GM23338 (cell line): ENCODE results near the gene GREB1L. TPM values are rescaled to one million over a fixed set of nuclear protein-coding genes. Genes with fewer than 3 reads are reported as not detected.

Experiments
- ATAC-seq: fragments of 200-7000 bp; cut with Tn5 transposase; 3 replicates; pipeline ENCODE4 v1.9.1; 2020
- DNase-seq: peaks from one replicate; pipeline ENCODE4 v3.0.0-alpha.2; 2015; ENCODE audit warnings: low spot score
- H2AFZ ChIP-seq: fragments of 200-600 bp; sonication (generic); 2 replicates; pipeline ENCODE4 v1.8.0; 2016; ENCODE audit warnings: antibody characterized with exemption, mild to moderate bottlenecking, moderate library complexity
- H3F3A ChIP-seq: fragments of 200-600 bp; sonication (generic); replicated peaks from 2 replicates; pipeline ENCODE4 v1.8.0; 2017; ENCODE audit warnings: antibody characterized with exemption, mixed run types, low read depth
- H3K27ac ChIP-seq: fragments of 200-600 bp; sonication (generic); 2 replicates; pipeline ENCODE4 v1.6.1; 2016; ENCODE audit warnings: low read depth
- H3K27me3 ChIP-seq: fragments of 200-600 bp; sonication (generic); 2 replicates; pipeline ENCODE4 v1.8.0; 2016; ENCODE audit warnings: mild to moderate bottlenecking, mixed run types, moderate library complexity; ENCODE audit not compliant: insufficient read depth
- H3K36me3 ChIP-seq: fragments of 200-600 bp; sonication (generic); 2 replicates; pipeline ENCODE4 v1.8.0; 2016; ENCODE audit warnings: mild to moderate bottlenecking; ENCODE audit not compliant: insufficient read depth
- H3K4me1 ChIP-seq: fragments of 200-600 bp; sonication (generic); 2 replicates; pipeline ENCODE4 v1.8.0; 2016; ENCODE audit warnings: mild to moderate bottlenecking, moderate library complexity; ENCODE audit not compliant: insufficient read depth
- H3K4me2 ChIP-seq: fragments of 200-600 bp; sonication (generic); 2 replicates; pipeline ENCODE4 v1.7.1; 2017; ENCODE audit warnings: mixed run types
- H3K4me3 ChIP-seq: fragments of 200-600 bp; sonication (generic); 2 replicates; pipeline ENCODE4 v1.6.1; 2016; ENCODE audit warnings: mixed run types
- H3K79me2 ChIP-seq: fragments of 200-600 bp; sonication (generic); replicated peaks from 2 replicates; pipeline ENCODE4 v1.8.0; 2017; ENCODE audit warnings: mild to moderate bottlenecking; ENCODE audit not compliant: insufficient read depth
- H3K9me2 ChIP-seq: fragments of 200-600 bp; sonication (generic); 2 replicates; pipeline ENCODE4 v1.8.0; 2017; ENCODE audit not compliant: insufficient read depth
- H4K20me1 ChIP-seq: fragments of 200-600 bp; sonication (generic); replicated peaks from 2 replicates; pipeline ENCODE4 v1.8.0; 2017; ENCODE audit warnings: mild to moderate bottlenecking; ENCODE audit not compliant: insufficient read depth
- H3K27ac Mint-ChIP-seq: 2 replicates; pipeline ENCODE4 v1.8.0; 2020; ENCODE audit warnings: inconsistent platforms, mild to moderate bottlenecking, moderate library complexity, mixed read lengths
- H3K27me3 Mint-ChIP-seq: 3 replicates; pipeline ENCODE4 v1.8.0; 2022; ENCODE audit warnings: low read depth, mild to moderate bottlenecking, moderate library complexity, mixed read lengths, inconsistent platforms; ENCODE audit not compliant: insufficient read depth, poor library complexity
- H3K36me3 Mint-ChIP-seq: 3 replicates; pipeline ENCODE4 v1.8.0; 2021; ENCODE audit warnings: low read depth, mild to moderate bottlenecking, inconsistent platforms, moderate library complexity, mixed read lengths
- H3K4me1 Mint-ChIP-seq: 3 replicates; pipeline ENCODE4 v1.8.0; 2020; ENCODE audit warnings: mild to moderate bottlenecking, inconsistent platforms, mixed read lengths
- H3K4me3 Mint-ChIP-seq: 3 replicates; pipeline ENCODE4 v1.8.0; 2021; ENCODE audit warnings: moderate library complexity, mild to moderate bottlenecking, inconsistent platforms, mixed read lengths
- H3K9me3 Mint-ChIP-seq: 3 replicates; pipeline ENCODE4 v1.8.0; 2020; ENCODE audit warnings: moderate library complexity, mild to moderate bottlenecking, inconsistent platforms, mixed read lengths
- CREB1 ChIP-seq: fragments of 250-450 bp; sonication (Bioruptor Pico); IDR thresholded peaks from 2 replicates; pipeline ENCODE4 v1.5.0; 2020; ENCODE audit warnings: low read depth, mild to moderate bottlenecking, moderate library complexity
- CTCF ChIP-seq, 2 experiments: fragments of 200-600 bp in 1 of 2; sonication (generic) in 1 of 2; conservative IDR thresholded peaks; 2 replicates each; pipeline versions ENCODE4 v1.5.1 to v1.6.1; 2016 to 2017; ENCODE audit warnings: antibody characterized with exemption in 2 of 2, low read depth in 2 of 2, mild to moderate bottlenecking in 2 of 2, moderate library complexity in 1 of 2
- ETS1 ChIP-seq: IDR thresholded peaks from 2 replicates; pipeline ENCODE4 v1.6.1; 2016; ENCODE audit warnings: antibody characterized with exemption
- EZH2 ChIP-seq: fragments of 200-600 bp; sonication (generic); IDR thresholded peaks from one replicate; pipeline ENCODE4 v1.8.0; 2017; ENCODE audit warnings: antibody characterized with exemption, mild to moderate bottlenecking, low read depth; ENCODE audit not compliant: unreplicated experiment
- EZH2phosphoT487 ChIP-seq: fragments of 200-600 bp; sonication (generic); IDR thresholded peaks from one replicate; pipeline ENCODE4 v1.8.1; 2018; ENCODE audit warnings: antibody characterized with exemption; ENCODE audit not compliant: unreplicated experiment
- JUNB ChIP-seq: IDR thresholded peaks from one replicate; pipeline ENCODE4 v1.6.1; 2016; ENCODE audit warnings: antibody characterized with exemption; ENCODE audit not compliant: unreplicated experiment
- NANOG ChIP-seq: IDR thresholded peaks from 2 replicates; pipeline ENCODE4 v1.6.1; 2016; ENCODE audit warnings: antibody characterized with exemption, borderline replicate concordance
- POLR2AphosphoS5 ChIP-seq: IDR thresholded peaks from 2 replicates; pipeline ENCODE4 v1.6.1; 2016; ENCODE audit warnings: antibody characterized with exemption, low read depth
- REST ChIP-seq: IDR thresholded peaks from one replicate; pipeline ENCODE4 v1.6.1; 2018; ENCODE audit warnings: antibody characterized with exemption; ENCODE audit not compliant: unreplicated experiment
- STAT1 ChIP-seq: IDR thresholded peaks from one replicate; pipeline ENCODE4 v1.6.1; 2016; ENCODE audit warnings: antibody characterized with exemption; ENCODE audit not compliant: unreplicated experiment
- ZNF114 ChIP-seq: fragments of 250-450 bp; sonication (Bioruptor Pico); IDR thresholded peaks from 2 replicates; pipeline ENCODE4 v1.5.0; 2020; ENCODE audit warnings: mild to moderate bottlenecking, moderate library complexity
- ZNF331 ChIP-seq: fragments of 250-450 bp; sonication (Bioruptor Pico); IDR thresholded peaks from 2 replicates; pipeline ENCODE4 v1.5.0; 2020; ENCODE audit warnings: low read depth, mild to moderate bottlenecking, moderate library complexity
- ZNF462 ChIP-seq: fragments of 250-450 bp; sonication (Bioruptor Pico); IDR thresholded peaks from 2 replicates; pipeline ENCODE4 v1.5.0; 2020; ENCODE audit warnings: mild to moderate bottlenecking, moderate library complexity
- polyA plus RNA-seq: library from polyadenylated mRNA; unstranded; fragments of >200 nt; fragmentation: Nextera tagmentation; extraction: Ambion mirVana; gene quantifications from 2 replicates; pipeline ENCODE4 v1.2.1, GENCODE V29; 2016
- total RNA-seq: library from RNA; depleted of rRNA; stranded (reverse); fragments of >200 nt; shearing (Covaris generic); gene quantifications from 2 replicates; pipeline ENCODE4 v1.2.3, GENCODE V29; 2014

Gene GREB1L
- total and polyA plus RNA-seq, 2 experiments from 2014 or later, result 0.03 to 0.29 TPM

- DNase-seq, result no peak
- H3K79me2 ChIP-seq, result no peaks in the 10 kb centered on the region
- no peak for ATAC-seq
- no peak overlapping the region for H3K27ac Mint-ChIP-seq
- no peaks in the 10 kb centered on the region for H3K4me1 ChIP-seq
- no peaks in the 10 kb centered on the region for H3K27me3 Mint-ChIP-seq
- H2AFZ ChIP-seq, result no peak overlapping the region
- H3F3A ChIP-seq, result no peaks in the 10 kb centered on the region
- peaks cover 23% of the 10 kb centered on the region for H3K36me3 ChIP-seq
- no peaks in the 10 kb centered on the region for H3K4me1 Mint-ChIP-seq
- H3K4me3 ChIP-seq, result no peak overlapping the region
- H3K4me2 ChIP-seq, result no peak overlapping the region
- no peaks in the 10 kb centered on the region for H3K9me3 Mint-ChIP-seq
- H3K27me3 ChIP-seq, result no peaks in the 10 kb centered on the region
- H3K9me2 ChIP-seq, result no peaks in the 10 kb centered on the region
- TF ChIP-seq ZNF331 (CRISPR knock-in tag) (no peak), STAT1 (no peak), ZNF462 (CRISPR knock-in tag) (no peak), ZNF114 (CRISPR knock-in tag) (no peak), CTCF (conservative IDR thresholded peaks at IDR 0.05; ENCODE audit: low read depth in 2 of 2) (no peak), EZH2 (no peak), CREB1 (no peak), EZH2phosphoT487 (no peak), ETS1 (no peak), POLR2AphosphoS5 (no peak), NANOG (no peak), REST (no peak), JUNB (no peak)
- no peak overlapping the region for H3K4me3 Mint-ChIP-seq
- peaks cover 4% of the 10 kb centered on the region; the same call in 1 of the 2 replicates for H4K20me1 ChIP-seq
- no peak overlapping the region for H3K27ac ChIP-seq
- peaks cover 57% of the 10 kb centered on the region; the same call in 2 of the 3 replicates for H3K36me3 Mint-ChIP-seq
Observed at GRCh38 chr18:21534327-21534726, 292.3 kb downstream of the GREB1L start.
